ENCODE measurements around the gene CD93. TPM values are rescaled to one million over a fixed set of nuclear protein-coding genes. Genes with fewer than 3 reads are reported as not detected.

CD93 gene
- total RNA-seq, 2 experiments from 2014 or later: 1.1 TPM

DNA sequence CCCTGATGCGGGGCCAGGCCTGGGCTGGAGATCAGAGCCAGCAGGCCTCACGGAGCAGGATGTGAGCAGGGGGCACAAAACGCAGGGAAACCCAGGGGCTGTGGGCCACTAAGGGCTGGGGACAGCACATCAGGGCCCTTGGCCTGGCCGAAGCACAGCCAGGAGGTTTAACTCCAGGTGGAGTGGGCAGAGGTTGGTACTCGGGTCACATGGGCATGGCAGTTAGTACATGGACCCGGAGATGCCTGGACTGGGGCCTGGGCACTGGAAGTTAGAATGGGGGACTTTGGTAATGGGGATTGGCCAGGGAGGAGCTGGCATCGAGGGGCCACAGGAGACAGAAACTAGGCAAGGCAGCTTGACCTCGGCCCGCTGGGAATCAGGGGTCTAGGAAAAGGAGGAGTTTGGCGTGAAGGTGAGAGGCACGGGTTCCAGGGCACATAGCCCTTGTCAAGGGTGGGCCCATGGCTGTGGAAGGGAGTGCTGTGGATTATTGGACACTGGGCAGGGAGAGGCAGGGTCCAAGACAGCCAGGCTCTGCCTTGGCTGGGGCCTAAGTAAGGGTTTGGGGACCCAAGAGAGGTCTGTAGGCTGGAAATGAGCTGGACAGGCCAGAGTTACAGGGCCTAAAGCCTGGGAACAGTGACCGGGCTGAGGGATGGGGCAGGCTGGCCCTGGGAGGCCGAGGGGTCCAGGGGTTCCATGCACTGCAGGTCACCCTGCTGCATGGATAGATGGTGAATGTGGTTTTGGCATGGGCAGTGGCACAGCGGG, 41.6 kb upstream of the CD93 start:
- no peaks in the 10 kb centered on the region for H3K36me3 Mint-ChIP-seq (ENCODE audit: low read depth)

DNA sequence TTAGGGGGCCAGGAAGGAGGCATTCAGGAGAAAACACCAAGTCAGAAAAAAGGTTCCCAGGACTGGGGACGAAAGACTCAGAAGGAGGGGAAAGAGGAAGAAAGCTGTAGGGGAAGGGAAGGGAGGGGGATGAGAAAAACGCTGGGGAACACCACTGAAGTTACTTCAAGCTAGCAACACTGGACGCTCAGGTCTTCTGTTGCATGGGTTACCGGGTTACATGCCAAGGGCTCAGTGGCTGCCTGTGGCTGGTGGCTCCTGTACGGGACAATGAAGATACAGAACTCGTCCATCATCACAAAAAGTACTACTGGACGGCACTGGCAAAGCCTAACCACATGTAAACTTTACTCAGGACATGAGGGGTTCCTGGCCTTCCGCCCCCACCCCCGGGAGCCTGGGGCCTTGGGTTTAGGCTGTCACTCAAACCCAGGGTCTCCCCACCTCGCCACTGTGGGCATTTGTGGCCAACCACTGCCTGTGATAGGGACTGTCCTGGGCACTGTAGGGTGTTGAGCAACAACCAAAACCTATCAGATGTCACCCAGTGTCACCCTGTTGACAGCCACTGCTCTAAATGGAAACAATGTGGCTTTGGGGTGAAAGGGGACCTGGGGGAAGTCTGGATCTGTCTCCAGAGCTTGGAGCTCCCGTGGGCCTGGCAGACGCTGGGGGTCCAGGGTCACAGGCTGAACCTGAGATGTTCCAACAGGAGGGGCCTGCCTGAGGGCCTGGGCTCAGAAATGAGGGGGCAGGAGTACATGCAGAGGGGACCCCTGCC, 40.3 kb upstream of the CD93 start:
- no peaks in the 10 kb centered on the region for H3K27me3 ChIP-seq (ENCODE audit: control insufficient read depth in 1 of 2, insufficient read depth in 2 of 2, low read length in 2 of 2)
- peak in 2 of 14 experiments; percentile 43 to 48 for DNase-seq
- Mint-ChIP-seq H3K27ac (no peak overlapping the region), H3K27me3 (no peaks in the 10 kb centered on the region), H3K4me3 (no peak overlapping the region), H3K4me1 (ENCODE audit: low read depth) (no peaks in the 10 kb centered on the region), H3K36me3 (ENCODE audit: low read depth) (no peaks in the 10 kb centered on the region), H3K9me3 (no peaks in the 10 kb centered on the region)
- intact Hi-C loops (cut with DNase I, micrococcal nuclease): no loop called here
- no peak overlapping the region for H3K27ac ChIP-seq (ENCODE audit: low read depth in 1 of 2, low read length in 2 of 2)
- ATAC-seq (ENCODE audit: poor library complexity): no peak
- TF ChIP-seq, protein P1, sequence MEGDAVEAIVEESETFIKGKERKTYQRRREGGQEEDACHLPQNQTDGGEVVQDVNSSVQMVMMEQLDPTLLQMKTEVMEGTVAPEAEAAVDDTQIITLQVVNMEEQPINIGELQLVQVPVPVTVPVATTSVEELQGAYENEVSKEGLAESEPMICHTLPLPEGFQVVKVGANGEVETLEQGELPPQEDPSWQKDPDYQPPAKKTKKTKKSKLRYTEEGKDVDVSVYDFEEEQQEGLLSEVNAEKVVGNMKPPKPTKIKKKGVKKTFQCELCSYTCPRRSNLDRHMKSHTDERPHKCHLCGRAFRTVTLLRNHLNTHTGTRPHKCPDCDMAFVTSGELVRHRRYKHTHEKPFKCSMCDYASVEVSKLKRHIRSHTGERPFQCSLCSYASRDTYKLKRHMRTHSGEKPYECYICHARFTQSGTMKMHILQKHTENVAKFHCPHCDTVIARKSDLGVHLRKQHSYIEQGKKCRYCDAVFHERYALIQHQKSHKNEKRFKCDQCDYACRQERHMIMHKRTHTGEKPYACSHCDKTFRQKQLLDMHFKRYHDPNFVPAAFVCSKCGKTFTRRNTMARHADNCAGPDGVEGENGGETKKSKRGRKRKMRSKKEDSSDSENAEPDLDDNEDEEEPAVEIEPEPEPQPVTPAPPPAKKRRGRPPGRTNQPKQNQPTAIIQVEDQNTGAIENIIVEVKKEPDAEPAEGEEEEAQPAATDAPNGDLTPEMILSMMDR (IDR thresholded peaks at IDR 0.05): no peak
- ChIA-PET CTCF (no interaction called here), POLR2A (no interaction called here)
- H3K36me3 ChIP-seq (ENCODE audit: insufficient read depth, low read length): no peaks in the 10 kb centered on the region
- H3K9me3 ChIP-seq (ENCODE audit: control insufficient read depth in 1 of 2, insufficient read depth in 1 of 2, low read length in 2 of 2): no peaks in the 10 kb centered on the region
- H3K4me3 ChIP-seq (ENCODE audit: low read length): no peak overlapping the region
- peaks cover 28% of the 10 kb centered on the region for H3K4me1 ChIP-seq (ENCODE audit: insufficient read depth, low read length)

More for the DNA sequence above, 41.6 kb upstream of the CD93 start:
- Mint-ChIP-seq H3K4me3 (no peak overlapping the region), H3K27me3 (no peaks in the 10 kb centered on the region), H3K27ac (no peak overlapping the region), H3K4me1 (ENCODE audit: low read depth) (no peaks in the 10 kb centered on the region), H3K9me3 (no peaks in the 10 kb centered on the region)
- Histone ChIP-seq H3K27me3 (ENCODE audit: control insufficient read depth in 1 of 2, insufficient read depth in 2 of 2, low read length in 2 of 2) (no peaks in the 10 kb centered on the region), H3K4me3 (ENCODE audit: low read length) (no peak overlapping the region), H3K4me1 (ENCODE audit: insufficient read depth, low read length) (peaks cover 28% of the 10 kb centered on the region), H3K9me3 (ENCODE audit: control insufficient read depth in 1 of 2, insufficient read depth in 1 of 2, low read length in 2 of 2) (no peaks in the 10 kb centered on the region), H3K27ac (ENCODE audit: low read depth in 1 of 2, low read length in 2 of 2) (no peak overlapping the region), H3K36me3 (ENCODE audit: insufficient read depth, low read length) (no peaks in the 10 kb centered on the region)
- intact Hi-C loops (cut with DNase I, micrococcal nuclease): no loop called here
- CTCF ChIA-PET: no interaction called here
- DNase-seq (no peak), ATAC-seq (ENCODE audit: poor library complexity) (no peak)
- TF ChIP-seq, protein P1 (IDR thresholded peaks at IDR 0.05): no peak
- POLR2A ChIA-PET: no interaction called here

DNA sequence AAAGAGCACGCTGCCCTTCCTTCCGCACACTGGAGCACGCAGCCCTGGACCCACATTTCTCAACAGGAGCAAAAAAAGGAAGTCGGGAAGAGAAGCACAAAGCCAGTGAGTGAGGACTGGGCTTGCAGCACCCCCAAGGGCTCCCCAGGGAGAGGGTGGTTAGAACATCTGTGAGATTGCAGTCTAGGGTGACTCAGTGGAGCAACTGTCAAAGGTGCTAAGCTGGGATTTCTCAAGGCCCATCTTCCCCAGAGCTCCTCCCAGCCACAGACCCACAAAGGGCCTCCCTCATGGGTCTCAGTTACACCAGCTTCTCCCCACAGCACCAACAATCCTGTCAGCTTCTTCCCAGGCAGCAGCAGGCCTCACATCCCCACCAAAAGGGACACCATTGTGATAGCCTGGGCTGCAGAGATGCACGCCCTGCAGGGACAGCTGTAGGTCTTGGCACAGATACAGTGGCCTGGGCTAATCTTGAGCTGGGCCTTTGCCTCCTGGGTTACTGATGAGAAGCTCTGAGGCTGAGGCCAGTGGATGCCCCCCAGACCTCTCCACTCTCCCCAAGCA, 39.6 kb upstream of the CD93 start:
- no peaks in the 10 kb centered on the region for H3K9me3 Mint-ChIP-seq
- TF ChIP-seq, protein P1 (IDR thresholded peaks at IDR 0.05): no peak
- Histone ChIP-seq H3K27ac (ENCODE audit: low read depth in 1 of 2, low read length in 2 of 2) (no peak overlapping the region), H3K9me3 (ENCODE audit: control insufficient read depth in 1 of 2, insufficient read depth in 1 of 2, low read length in 2 of 2) (no peaks in the 10 kb centered on the region), H3K36me3 (ENCODE audit: insufficient read depth, low read length) (no peaks in the 10 kb centered on the region), H3K27me3 (ENCODE audit: control insufficient read depth in 1 of 2, insufficient read depth in 2 of 2, low read length in 2 of 2) (no peaks in the 10 kb centered on the region), H3K4me3 (ENCODE audit: low read length) (no peak overlapping the region), H3K4me1 (ENCODE audit: insufficient read depth, low read length) (peaks cover 28% of the 10 kb centered on the region)
- intact Hi-C loops (cut with DNase I, micrococcal nuclease): no loop called here
- no peaks in the 10 kb centered on the region for H3K36me3 Mint-ChIP-seq (ENCODE audit: low read depth)
- no peak overlapping the region for H3K27ac Mint-ChIP-seq
- no peak overlapping the region for H3K4me3 Mint-ChIP-seq
- ChIA-PET POLR2A (no interaction called here), CTCF (no interaction called here)
- H3K4me1 Mint-ChIP-seq (ENCODE audit: low read depth): no peaks in the 10 kb centered on the region
- peak in 2 of 14 experiments; percentile 62 to 73 for DNase-seq
- no peak for ATAC-seq (ENCODE audit: poor library complexity)
- no peaks in the 10 kb centered on the region for H3K27me3 Mint-ChIP-seq

Data from CD4-positive, alpha-beta T cell (primary cell).